Measurements from ENCODE around the gene APH1A. TPM values are rescaled to one million over a fixed set of nuclear protein-coding genes. Genes with fewer than 3 reads are reported as not detected.
"Not testable (repeated sequence)": the region's sequence is repeated elsewhere in the genome, so short reads cannot be mapped to it uniquely, and the experiment has no call there.

The APH1A gene
- total RNA-seq, result 100 to 1,000 TPM in 1 of 2 donors, 10 to 100 TPM in 1; 95.0 to 142 TPM
- polyA plus RNA-seq, result 100 to 1,000 TPM; 128 to 164 TPM
- long read RNA-seq, donor 1, transcript APH1A-203 (7 exons, 1,713 nt), result minor isoform, 33 of 94 reads
- long read RNA-seq, donor 1, transcript APH1A-202 (6 exons, 2,353 nt), result major isoform, 61 of 94 reads
- long read RNA-seq, donor 1, partial matches to known transcripts, result 0 of 94 reads
- long read RNA-seq, donor 1, other reads (novel, unspliced or antisense), result 0 of 94 reads
- long read RNA-seq, donor 2, transcript APH1A-202 (6 exons, 2,353 nt), result major isoform, 13 of 105 reads
- long read RNA-seq, donor 2, transcript APH1A-203 (7 exons, 1,713 nt), result minor isoform, 10 of 105 reads
- long read RNA-seq, donor 2, partial matches to known transcripts, result 81 of 105 reads
- long read RNA-seq, donor 2, other reads (novel, unspliced or antisense), result 0 of 105 reads
- long read RNA-seq, donor 3, transcript APH1A-202 (6 exons, 2,353 nt), result major isoform, 28 of 38 reads
- long read RNA-seq, donor 3, transcript APH1A-203 (7 exons, 1,713 nt), result minor isoform, 10 of 38 reads
- long read RNA-seq, donor 3, partial matches to known transcripts, result 0 of 38 reads
- long read RNA-seq, donor 3, other reads (novel, unspliced or antisense), result 0 of 38 reads
- long read RNA-seq, donor 4, transcript APH1A-203 (7 exons, 1,713 nt), result minor isoform, 5 of 85 reads
- long read RNA-seq, donor 4, transcript APH1A-202 (6 exons, 2,353 nt), result major isoform, 15 of 85 reads
- long read RNA-seq, donor 4, partial matches to known transcripts, result 11 of 85 reads
- long read RNA-seq, donor 4, other reads (novel, unspliced or antisense), result 54 of 85 reads
- long read RNA-seq, donor 5, transcript APH1A-202 (6 exons, 2,353 nt), result minor isoform, 33 of 85 reads
- long read RNA-seq, donor 5, transcript APH1A-203 (7 exons, 1,713 nt), result major isoform, 40 of 85 reads
- long read RNA-seq, donor 5, partial matches to known transcripts, result 5 of 85 reads
- long read RNA-seq, donor 5, other reads (novel, unspliced or antisense), result 7 of 85 reads

DNA sequence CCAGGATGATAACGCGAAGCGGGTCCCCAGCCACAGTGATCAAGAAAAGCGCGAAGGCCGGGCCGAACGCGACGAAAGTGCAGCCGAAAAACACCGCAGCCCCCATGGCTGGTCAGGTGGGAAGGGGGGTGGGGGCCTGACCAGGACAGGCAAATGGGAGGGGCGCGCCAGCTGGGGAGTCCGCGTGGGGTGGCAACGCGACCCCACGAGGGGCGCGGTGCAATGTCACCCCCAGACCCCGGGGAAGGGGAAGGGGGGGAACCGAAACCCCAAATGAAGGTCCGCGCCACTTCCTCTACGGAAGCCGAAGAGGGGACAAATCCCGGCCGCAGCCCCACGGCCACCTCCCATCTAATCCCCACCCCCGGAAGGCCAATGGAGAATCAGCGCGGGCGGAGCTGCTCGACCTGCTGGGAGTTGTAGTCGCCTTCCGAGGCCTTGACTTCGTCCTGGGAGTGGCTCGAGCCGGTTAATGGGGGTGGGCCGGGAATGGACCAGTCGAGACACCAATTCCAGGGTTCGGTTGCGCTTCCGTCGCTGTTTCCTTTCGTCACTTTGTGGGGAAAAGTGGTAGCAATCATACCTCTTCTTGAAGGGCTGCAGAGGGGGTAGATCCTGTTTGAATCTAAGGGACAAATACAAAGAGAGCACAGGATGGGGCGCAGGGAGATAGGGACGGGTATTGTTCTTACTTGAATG, at the start of gene APH1A:
TSS of gene APH1A (minus strand) at position 312 of the 699 bp plus-strand sequence. CDS start at position 106, 206 bp downstream.
- TF ChIP-seq, protein P1, sequence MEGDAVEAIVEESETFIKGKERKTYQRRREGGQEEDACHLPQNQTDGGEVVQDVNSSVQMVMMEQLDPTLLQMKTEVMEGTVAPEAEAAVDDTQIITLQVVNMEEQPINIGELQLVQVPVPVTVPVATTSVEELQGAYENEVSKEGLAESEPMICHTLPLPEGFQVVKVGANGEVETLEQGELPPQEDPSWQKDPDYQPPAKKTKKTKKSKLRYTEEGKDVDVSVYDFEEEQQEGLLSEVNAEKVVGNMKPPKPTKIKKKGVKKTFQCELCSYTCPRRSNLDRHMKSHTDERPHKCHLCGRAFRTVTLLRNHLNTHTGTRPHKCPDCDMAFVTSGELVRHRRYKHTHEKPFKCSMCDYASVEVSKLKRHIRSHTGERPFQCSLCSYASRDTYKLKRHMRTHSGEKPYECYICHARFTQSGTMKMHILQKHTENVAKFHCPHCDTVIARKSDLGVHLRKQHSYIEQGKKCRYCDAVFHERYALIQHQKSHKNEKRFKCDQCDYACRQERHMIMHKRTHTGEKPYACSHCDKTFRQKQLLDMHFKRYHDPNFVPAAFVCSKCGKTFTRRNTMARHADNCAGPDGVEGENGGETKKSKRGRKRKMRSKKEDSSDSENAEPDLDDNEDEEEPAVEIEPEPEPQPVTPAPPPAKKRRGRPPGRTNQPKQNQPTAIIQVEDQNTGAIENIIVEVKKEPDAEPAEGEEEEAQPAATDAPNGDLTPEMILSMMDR (IDR thresholded peaks at IDR 0.05; ENCODE audit: control extremely low read depth, extremely low read depth), result no peak
- H3K4me3 ChIP-seq, result peak within 1 kb of the TSS; percentile 95
- H3K9me3 ChIP-seq (ENCODE audit: control insufficient read depth in 4 of 4, insufficient read depth in 3 of 4, low read length in 3 of 4), result no peaks in the 10 kb centered on the region
- ATAC-seq (ENCODE audit: insufficient read depth, low FRiP score) (peak; percentile 97), DNase-seq (peak; percentile 99)
- peaks cover 6 to 35% (median 9%) of the 10 kb centered on the region in 5 donors for H3K4me1 ChIP-seq (ENCODE audit: control insufficient read depth in 5 of 5, insufficient read depth in 5 of 5, low read length in 5 of 5)
- peak within 1 kb of the TSS; percentile 94 to 98 for H3K27ac ChIP-seq (ENCODE audit: low read depth in 1 of 2, low read length in 1 of 2)
- peaks cover 11 to 25% (median 21%) of the 10 kb centered on the region in 4 donors for H3K36me3 ChIP-seq (ENCODE audit: control insufficient read depth in 4 of 4, insufficient read depth in 4 of 4, low read length in 4 of 4)
- 1% methylated on average over 49 of the region's 49 CpGs for WGBS, 2 donors
- H3K27me3 ChIP-seq (ENCODE audit: control insufficient read depth in 3 of 3, insufficient read depth in 3 of 3, low read length in 2 of 3), result no peaks in the 10 kb centered on the region
- peak within 1 kb of the TSS; percentile 86 to 94 for H3K9ac ChIP-seq (ENCODE audit: insufficient read depth in 1 of 2, low read length in 2 of 2)

- 95 to 98% methylated on average over 4 of the region's 4 CpGs for WGBS, 2 donors
- not testable (repeated sequence) for H3K27ac ChIP-seq (ENCODE audit: low read depth in 1 of 2, low read length in 1 of 2); H3K4me1 ChIP-seq (ENCODE audit: control insufficient read depth in 5 of 5, insufficient read depth in 5 of 5, low read length in 5 of 5); H3K9me3 ChIP-seq (ENCODE audit: control insufficient read depth in 4 of 4, insufficient read depth in 3 of 4, low read length in 3 of 4); H3K36me3 ChIP-seq (ENCODE audit: control insufficient read depth in 4 of 4, insufficient read depth in 4 of 4, low read length in 4 of 4); DNase-seq; H3K27me3 ChIP-seq (ENCODE audit: control insufficient read depth in 3 of 3, insufficient read depth in 3 of 3, low read length in 2 of 3); H3K9ac ChIP-seq (ENCODE audit: insufficient read depth in 1 of 2, low read length in 2 of 2); ATAC-seq (ENCODE audit: insufficient read depth, low FRiP score); H3K4me3 ChIP-seq
Measured at GRCh38 chr1:150314691-150315090, 45.9 kb upstream of the APH1A start.

GRCh38 chr1:150311762-150312161, 42.9 kb upstream of the APH1A start:
- Histone ChIP-seq H3K4me3 (no peak overlapping the region), H3K9ac (ENCODE audit: insufficient read depth in 1 of 2, low read length in 2 of 2) (no peak overlapping the region), H3K9me3 (ENCODE audit: control insufficient read depth in 4 of 4, insufficient read depth in 3 of 4, low read length in 3 of 4) (no peaks in the 10 kb centered on the region), H3K4me1 (ENCODE audit: control insufficient read depth in 5 of 5, insufficient read depth in 5 of 5, low read length in 5 of 5) (peaks cover 0 to 2% (median 0%) of the 10 kb centered on the region in 5 donors), H3K36me3 (ENCODE audit: control insufficient read depth in 4 of 4, insufficient read depth in 4 of 4, low read length in 4 of 4) (peaks cover 0 to 16% (median 4%) of the 10 kb centered on the region in 4 donors), H3K27me3 (ENCODE audit: control insufficient read depth in 3 of 3, insufficient read depth in 3 of 3, low read length in 2 of 3) (no peaks in the 10 kb centered on the region), H3K27ac (ENCODE audit: low read depth in 1 of 2, low read length in 1 of 2) (no peak overlapping the region)
- DNase-seq (no peak), ATAC-seq (ENCODE audit: insufficient read depth, low FRiP score) (no peak)
- 84 to 92% methylated on average over 2 of the region's 2 CpGs for WGBS, 2 donors
- TF ChIP-seq, protein P1 (IDR thresholded peaks at IDR 0.05; ENCODE audit: control extremely low read depth, extremely low read depth), result no peak
